ENCODE data around the gene RD3L. TPM values are rescaled to one million over a fixed set of nuclear protein-coding genes. Genes with fewer than 3 reads are reported as not detected.

The RD3L gene
- total and polyA plus RNA-seq, 2 of the 13 experiments (the other 11 are each of a cell fraction or from before 2014, with no cell fraction given), result not detected

GRCh38 chr14:103920981-103921854, 21.1 kb downstream of the RD3L start (continued):
- no peak for TF ChIP-seq AHDC1 (CRISPR knock-in tag; IDR thresholded peaks at IDR 0.05; ENCODE audit: borderline replicate concordance)
- TF ChIP-seq ZNF691 (CRISPR knock-in tag; IDR thresholded peaks at IDR 0.05; ENCODE audit: borderline replicate concordance, low read depth), result no peak; the same call in 1 of the 2 replicates
- no peak for TF ChIP-seq ARNT (IDR thresholded peaks at IDR 0.05)
- TF ChIP-seq MAX (IDR thresholded peaks at IDR 0.05), result peak; percentile 47
- TF ChIP-seq MTF2 (CRISPR knock-in tag; IDR thresholded peaks at IDR 0.05; ENCODE audit: borderline replicate concordance), result no peak
- peak; percentile 55; the same call in 1 of the 2 replicates for TF ChIP-seq ZBTB7B (CRISPR knock-in tag; IDR thresholded peaks at IDR 0.05)
- TF ChIP-seq MAFG (CRISPR knock-in tag; IDR thresholded peaks at IDR 0.05), result no peak
- 0 out of 2 replicates have a peak, but pooled peaks have one; percentile 35 for TF ChIP-seq ZMYM2 (CRISPR knock-in tag; IDR thresholded peaks at IDR 0.05)
- no peak for TF ChIP-seq ZNF615 (CRISPR knock-in tag; IDR thresholded peaks at IDR 0.05; ENCODE audit: borderline replicate concordance)
- peak; percentile 95 for TF ChIP-seq ZBTB38 (CRISPR knock-in tag; IDR thresholded peaks at IDR 0.05)
- TF ChIP-seq SIN3B (IDR thresholded peaks at IDR 0.05; ENCODE audit: low read length), result peak; percentile 51
- no peak for TF ChIP-seq JARID2 (CRISPR knock-in tag; IDR thresholded peaks at IDR 0.05; ENCODE audit: insufficient replicate concordance)
- TF ChIP-seq ZNF710 (CRISPR knock-in tag; IDR thresholded peaks at IDR 0.05; ENCODE audit: borderline replicate concordance), result peak; percentile 66; the same call in 1 of the 2 replicates
- peak; percentile 76 for TF ChIP-seq ZBTB4 (CRISPR knock-in tag; IDR thresholded peaks at IDR 0.05; ENCODE audit: borderline replicate concordance)
- no peak for TF ChIP-seq PLRG1 (conservative IDR thresholded peaks at IDR 0.05)
- peak; percentile 82; the same call in 1 of the 2 replicates for TF ChIP-seq KDM5B (CRISPR knock-in tag; IDR thresholded peaks at IDR 0.05; ENCODE audit: borderline replicate concordance)
- no peak for TF ChIP-seq HOXA7 (CRISPR knock-in tag; IDR thresholded peaks at IDR 0.05)
